GM18502 (cell line): Measurements from ENCODE around the gene WDFY4.

ENCODE experiments used
- ATAC-seq: cut with Tn5 transposase; IDR thresholded peaks from one replicate; pipeline ENCODE4 v1.9.1; 2021; ENCODE audit warnings: mild to moderate bottlenecking; ENCODE audit not compliant: unreplicated experiment, poor library complexity

The WDFY4 gene

DNA sequence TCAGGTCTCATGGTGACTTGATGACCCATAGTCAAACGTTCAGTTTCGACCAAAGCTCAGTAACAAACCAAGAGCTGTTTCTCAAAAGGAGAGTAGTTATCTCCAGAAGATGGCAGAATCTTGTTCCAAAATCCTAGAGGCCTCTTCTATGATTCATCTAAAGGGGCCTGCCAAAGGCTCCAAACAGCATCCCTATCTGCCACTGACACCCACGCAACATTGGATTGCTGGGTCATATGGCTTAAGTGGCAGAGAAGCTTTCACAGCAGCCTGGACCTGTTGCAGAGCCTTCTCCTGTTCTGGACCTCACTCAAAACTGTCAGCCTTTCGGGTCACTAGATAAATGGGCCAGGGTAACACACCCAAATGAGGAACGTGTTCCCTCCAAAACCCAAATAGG is 309.0 kb downstream of the WDFY4 start:
- no peak for ATAC-seq

GRCh38 chr10:48996329-48996728 is 311.7 kb downstream of the WDFY4 start:
- no peak for ATAC-seq

DNA sequence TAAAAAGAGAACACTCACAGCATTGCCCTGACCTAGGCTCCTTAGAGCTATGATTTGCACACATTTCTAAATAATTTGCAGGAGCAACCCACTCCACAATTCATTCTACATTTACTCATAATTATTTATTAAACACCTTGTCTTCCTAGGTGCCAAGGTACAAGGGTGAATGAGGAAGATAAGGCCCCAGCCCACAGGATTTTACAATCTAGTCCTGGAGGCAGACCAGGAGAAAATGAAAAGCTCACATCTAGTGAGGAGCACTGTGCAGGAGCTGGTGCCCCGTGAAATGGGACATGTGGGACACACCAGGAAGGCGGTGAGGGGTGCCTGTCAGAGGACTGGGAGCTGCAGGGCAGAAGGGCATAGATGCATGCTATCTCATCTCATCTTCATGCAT is 314.7 kb downstream of the WDFY4 start:
- no peak for ATAC-seq

GRCh38 chr10:49000437-49001398 is 316.0 kb downstream of the WDFY4 start:
- ATAC-seq: no peak

- ATAC-seq: no peak
These were observed 316.7 kb downstream of the WDFY4 start for GRCh38 chr10:49001402-49001801.

GRCh38 chr10:49001870-49002672 is 317.4 kb downstream of the WDFY4 start:
- ATAC-seq: no peak

DNA sequence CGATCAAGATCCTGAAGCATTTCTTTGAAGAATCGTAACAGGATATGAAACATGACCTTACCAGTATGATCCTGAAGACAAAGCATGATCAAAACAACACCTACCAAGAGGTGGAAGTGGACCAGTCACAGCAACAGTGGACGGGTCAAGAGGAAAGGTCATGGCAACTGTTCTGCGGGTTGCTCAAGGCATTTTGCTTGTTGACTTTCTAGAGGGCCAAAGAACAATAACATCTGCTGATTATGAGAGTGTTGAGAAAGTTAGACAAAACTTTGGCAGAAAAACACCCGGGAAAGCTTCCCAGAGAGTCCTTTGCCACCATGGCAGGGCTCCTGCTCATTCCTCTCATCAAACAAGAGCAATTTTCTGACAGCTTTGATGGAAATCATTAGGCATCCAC is 320.6 kb downstream of the WDFY4 start:
- no peak for ATAC-seq

- ATAC-seq: no peak
These were observed 322.5 kb downstream of the WDFY4 start for GRCh38 chr10:49007129-49007528.

GRCh38 chr10:49008091-49008490 is 323.4 kb downstream of the WDFY4 start:
- ATAC-seq: no peak

DNA sequence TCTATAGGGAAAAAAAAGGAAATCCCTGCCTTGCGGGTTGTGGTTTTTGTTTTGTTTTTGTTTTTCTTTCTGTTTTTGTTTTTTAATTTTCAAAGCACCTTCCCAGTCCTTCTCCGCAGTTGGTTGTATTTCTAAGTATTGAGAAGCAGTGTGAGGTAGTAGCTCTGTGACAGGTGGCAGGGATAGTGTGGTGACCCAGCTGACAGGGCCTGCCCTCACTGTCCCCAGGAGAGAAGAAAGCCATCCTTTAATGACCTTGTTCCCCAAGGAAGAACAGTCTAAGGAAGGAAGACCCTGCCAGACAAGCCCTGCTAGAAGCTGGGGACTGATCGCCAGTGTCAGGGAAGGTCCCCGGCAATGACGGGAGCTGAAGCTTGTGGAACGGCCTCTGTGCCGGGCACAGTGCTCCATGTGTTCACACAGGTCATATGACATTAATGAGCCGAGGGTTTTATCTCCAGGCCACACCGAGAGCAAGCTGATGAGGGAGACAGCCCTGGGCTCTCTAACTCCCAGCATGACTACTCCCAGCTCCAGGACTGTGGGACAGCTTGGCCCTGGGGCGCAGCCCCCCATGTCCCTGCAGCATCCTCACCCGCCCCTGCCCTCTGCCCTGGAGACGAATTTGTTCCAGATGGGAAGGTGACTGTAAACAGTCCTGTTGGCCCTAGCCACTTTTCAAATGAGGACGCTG is 324.0 kb downstream of the WDFY4 start:
- no peak for ATAC-seq

DNA sequence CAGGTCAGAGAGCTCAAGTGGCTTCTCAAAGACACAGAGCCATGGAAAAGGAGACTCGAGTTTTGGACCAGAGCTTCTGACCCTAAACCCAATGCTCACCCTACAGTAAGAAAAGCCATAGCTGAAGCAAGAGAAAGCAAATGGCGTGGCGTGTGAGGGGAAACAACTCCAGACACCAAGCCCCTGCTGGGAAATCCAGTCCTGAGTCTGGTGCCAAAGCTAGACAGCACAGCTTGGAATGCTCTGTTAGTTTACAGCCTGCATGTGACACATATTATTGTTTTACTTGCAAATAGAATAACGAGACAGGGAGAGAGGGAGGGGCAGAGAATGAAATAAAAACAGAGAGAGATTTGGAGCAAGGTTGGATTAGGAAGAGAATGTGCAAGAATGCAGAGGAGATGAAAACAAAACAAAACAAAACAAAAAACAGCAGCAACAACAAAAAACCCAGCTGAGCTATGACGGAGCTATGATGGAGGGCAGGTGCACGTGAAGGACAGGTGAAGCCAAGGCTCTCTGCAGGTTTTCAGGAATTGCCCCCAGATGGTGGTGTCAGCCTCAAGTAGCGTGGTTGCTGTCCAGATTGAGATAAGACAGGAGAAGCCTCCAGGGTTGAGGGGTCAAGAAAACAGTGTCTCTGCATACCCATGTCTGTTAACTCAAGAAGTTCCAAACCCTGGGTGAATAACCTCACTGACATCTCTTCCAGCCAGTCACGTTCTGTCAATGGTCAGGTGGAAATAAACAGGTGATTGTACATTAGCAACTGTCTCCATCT is 324.7 kb downstream of the WDFY4 start:
- ATAC-seq: no peak

DNA sequence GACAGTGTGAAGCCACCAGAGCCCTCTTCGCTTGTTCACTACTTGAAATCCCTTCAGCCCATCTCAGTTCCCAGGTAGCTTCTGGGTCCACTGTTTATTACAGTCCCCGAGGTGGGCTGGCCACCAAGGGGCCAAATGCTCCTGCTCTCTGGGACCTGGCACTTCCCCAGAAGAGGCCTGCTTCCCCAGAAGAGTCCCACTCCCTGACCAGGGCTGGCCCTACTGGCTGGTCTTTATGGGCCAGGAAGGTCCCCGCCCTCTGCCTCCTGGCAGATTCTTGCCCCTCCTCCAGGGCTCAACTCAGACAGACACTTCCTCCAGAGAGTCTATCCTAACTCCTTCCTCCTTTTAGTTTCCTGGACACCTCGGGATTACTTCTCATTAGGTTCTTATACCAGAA is 325.6 kb downstream of the WDFY4 start:
- ATAC-seq: no peak

DNA sequence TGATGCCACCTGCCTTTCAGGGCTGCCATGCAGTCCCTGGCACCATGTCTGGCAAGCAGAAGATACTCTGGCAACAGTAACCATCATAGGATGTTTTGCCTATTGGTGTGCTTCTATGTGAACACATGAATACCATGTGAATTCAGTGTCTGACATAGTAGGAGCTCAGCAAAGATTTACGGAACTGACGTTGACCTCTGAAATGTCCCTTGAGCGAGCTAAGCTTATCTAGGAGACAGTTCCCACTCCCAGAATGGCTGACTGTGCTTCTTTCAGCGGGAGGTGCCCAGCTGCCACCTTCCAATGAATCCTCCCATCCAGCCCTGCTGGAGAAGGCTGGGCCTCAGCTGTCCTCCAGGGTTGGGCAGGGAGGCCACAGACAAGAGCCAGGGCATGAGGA is 326.2 kb downstream of the WDFY4 start:
- no peak for ATAC-seq

GRCh38 chr10:49011756-49012155 is 327.1 kb downstream of the WDFY4 start:
- ATAC-seq: no peak

GRCh38 chr10:49012603-49013002 is 327.9 kb downstream of the WDFY4 start:
- no peak for ATAC-seq

DNA sequence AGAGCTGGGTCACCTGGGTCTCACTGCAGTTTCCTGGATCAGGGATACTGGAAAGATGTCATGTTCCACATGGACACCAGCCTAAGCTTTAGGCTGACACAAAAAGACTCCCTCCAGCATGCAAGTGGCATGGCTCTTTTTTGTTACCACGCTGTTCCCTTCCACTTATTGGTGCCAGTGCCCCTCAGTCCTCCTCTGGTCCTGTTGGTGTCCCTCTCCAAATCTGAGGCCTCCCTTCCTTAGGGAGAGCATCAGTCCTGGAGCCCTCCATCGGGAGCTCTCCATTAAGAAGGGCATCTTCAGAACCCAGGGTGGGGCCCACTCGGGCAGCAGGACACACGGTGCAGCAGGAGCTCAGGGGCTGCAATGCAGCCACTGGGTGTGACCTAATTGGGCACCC is 331.0 kb downstream of the WDFY4 start:
- no peak for ATAC-seq

DNA sequence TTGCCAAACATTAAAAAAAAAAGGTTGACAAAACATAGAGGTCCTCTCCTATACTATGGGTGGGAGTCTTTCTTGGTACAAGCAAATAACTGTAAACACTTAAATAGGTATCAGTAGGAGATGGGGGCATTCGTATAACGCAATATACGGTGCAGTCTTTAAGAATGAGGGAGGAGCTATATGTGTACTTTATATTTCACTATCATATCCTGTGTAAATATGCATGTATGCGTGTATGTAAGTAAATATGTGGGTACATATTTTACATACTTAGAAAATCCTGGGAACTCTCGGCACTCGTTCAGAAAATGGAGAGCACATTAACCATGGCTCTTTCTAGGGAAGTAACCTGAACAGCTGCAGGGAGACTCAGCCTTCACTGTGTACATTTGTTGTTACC is 337.0 kb downstream of the WDFY4 start:
- ATAC-seq: no peak

DNA sequence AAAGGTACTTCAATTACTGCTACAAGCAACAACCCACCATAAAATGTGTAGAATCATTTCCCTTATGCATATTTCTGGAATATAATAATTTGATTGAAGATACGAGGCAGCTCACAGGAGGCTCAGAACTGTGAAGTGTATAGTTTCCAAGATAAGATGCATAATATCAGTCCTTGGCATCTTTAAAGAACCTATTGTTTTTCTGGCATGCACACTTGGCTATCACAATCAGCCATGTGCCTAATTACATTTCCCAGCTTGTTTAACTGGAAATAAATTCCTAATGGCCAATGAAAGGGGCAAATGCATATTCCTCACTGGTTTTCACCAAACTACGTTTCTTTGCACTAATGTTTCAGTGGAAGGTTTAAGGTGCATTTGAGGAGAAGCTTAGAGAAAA is 338.4 kb downstream of the WDFY4 start:
- no peak for ATAC-seq

DNA sequence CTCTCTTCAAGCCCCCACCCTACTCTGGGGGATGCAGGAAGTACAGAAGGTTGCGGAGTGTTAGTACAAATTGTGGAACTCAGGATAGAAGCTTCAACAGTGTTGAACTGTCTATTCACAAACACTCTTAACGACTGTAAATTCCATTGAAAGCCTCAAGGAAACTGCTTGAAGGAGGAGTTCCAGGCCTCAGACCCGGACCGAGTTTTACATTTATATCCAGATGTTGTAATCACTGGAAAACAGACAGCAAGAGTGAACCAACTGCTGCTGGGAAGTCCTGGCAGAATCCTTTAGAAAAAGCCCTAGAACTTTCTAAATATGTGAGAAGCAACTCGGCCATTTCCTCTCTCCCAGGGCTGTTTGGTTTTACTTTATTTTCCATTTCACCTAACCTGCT is 339.1 kb downstream of the WDFY4 start:
- no peak for ATAC-seq

DNA sequence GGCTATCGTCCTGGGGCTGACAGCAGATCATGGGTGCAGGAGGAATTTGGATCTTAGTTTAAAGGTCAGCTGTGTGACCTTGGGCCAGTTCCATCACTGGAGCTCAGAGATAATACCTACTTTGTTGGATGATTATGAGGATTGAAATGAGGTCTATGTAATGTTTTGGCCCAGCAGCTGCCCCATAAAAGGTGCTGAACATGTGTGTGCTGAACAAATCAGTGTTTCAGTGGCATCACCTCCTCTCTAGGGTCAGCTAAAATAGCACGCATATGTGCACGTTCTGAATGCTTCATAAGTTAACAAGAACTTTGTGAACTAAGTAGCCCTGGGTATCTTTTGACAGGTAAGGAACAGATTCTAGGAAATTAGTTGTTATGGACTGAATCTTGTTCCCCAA is 339.8 kb downstream of the WDFY4 start:
- ATAC-seq: no peak
